ENCODE results near the gene IL18RAP.

Gene IL18RAP

GRCh38 chr2:102463160-102463559 is 40.2 kb downstream of the IL18RAP start:
- ATAC-seq (no peak), DNase-seq (ENCODE audit: low spot score in 2 of 2) (no peak)
- Mint-ChIP-seq H3K27ac (no peak overlapping the region), H3K4me1 (no peaks in the 10 kb centered on the region), H3K4me3 (no peak overlapping the region), H3K36me3 (no peaks in the 10 kb centered on the region), H3K9me3 (no peaks in the 10 kb centered on the region)

DNA sequence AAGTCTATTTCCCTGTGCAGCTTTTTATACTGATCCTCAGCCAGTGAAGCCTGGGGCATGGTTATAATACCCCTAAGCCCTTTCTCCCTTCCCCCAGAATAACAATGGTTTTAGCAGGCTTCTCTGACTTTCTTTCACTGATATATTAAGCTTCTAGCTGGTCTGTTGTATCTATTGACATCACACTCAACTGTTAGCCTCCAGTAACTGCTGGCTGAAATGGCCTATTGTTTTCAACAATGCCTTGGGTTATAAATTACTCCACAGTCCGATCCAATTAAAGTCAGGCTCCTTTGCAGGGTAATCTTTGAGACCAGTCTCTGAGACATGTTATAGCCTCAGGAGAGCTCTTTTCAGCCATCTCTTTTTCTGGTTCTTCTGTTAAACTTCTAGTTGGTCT is 47.2 kb downstream of the IL18RAP start:
- DNase-seq (ENCODE audit: low spot score in 2 of 2) (no peak), ATAC-seq (no peak)
- H3K27ac Mint-ChIP-seq, result no peak overlapping the region
- no peaks in the 10 kb centered on the region for H3K4me1 Mint-ChIP-seq
- no peaks in the 10 kb centered on the region for H3K36me3 Mint-ChIP-seq
- H3K4me3 Mint-ChIP-seq, result no peak overlapping the region
- H3K9me3 Mint-ChIP-seq, result peaks cover 7% of the 10 kb centered on the region

GRCh38 chr2:102473020-102473419 is 50.1 kb downstream of the IL18RAP start, which contains the start of gene SLC9A4:
SLC9A4 (plus strand) TSS chr2:102473226; CDS start chr2:102473760, 534 bp downstream.
- Mint-ChIP-seq H3K4me1 (no peaks in the 10 kb centered on the region), H3K27ac (no peak within 1 kb of the TSS), H3K9me3 (peaks cover 7% of the 10 kb centered on the region), H3K36me3 (no peaks in the 10 kb centered on the region), H3K4me3 (no peak within 1 kb of the TSS)
- DNase-seq (ENCODE audit: low spot score in 2 of 2), result peak; percentile 31 to 75
- ATAC-seq, result no peak

GRCh38 chr2:102473631-102474030 is 50.7 kb downstream of the IL18RAP start:
- H3K36me3 Mint-ChIP-seq, result no peaks in the 10 kb centered on the region
- no peaks in the 10 kb centered on the region for H3K4me1 Mint-ChIP-seq
- DNase-seq (ENCODE audit: low spot score in 2 of 2), result no peak
- H3K27ac Mint-ChIP-seq, result no peak overlapping the region
- H3K4me3 Mint-ChIP-seq, result no peak overlapping the region
- H3K9me3 Mint-ChIP-seq, result peaks cover 7% of the 10 kb centered on the region
- no peak for ATAC-seq

DNA sequence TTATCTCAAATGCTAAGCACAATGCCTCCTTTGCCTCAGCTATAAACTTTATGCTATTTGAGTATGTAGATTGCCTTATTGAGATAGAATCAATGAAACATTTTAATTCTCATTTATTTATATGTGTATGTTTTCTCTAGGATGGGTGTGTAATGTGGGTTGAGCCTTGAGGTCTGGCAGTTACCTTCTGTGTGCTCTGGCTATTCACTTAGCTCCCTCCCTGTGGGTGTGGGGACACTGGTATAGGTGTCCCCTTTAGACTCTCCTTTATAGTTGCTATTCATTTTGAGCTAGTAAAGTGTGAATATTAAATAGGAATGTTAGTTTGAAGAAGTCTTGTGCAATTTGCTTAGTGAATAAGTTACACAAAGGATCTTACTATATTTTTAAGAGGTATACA is 51.8 kb downstream of the IL18RAP start:
- no peaks in the 10 kb centered on the region for H3K36me3 Mint-ChIP-seq
- DNase-seq (ENCODE audit: low spot score in 2 of 2) (no peak), ATAC-seq (no peak)
- H3K4me1 Mint-ChIP-seq, result no peaks in the 10 kb centered on the region
- no peak overlapping the region for H3K27ac Mint-ChIP-seq
- H3K9me3 Mint-ChIP-seq, result peaks cover 7% of the 10 kb centered on the region
- no peak overlapping the region for H3K4me3 Mint-ChIP-seq

DNA sequence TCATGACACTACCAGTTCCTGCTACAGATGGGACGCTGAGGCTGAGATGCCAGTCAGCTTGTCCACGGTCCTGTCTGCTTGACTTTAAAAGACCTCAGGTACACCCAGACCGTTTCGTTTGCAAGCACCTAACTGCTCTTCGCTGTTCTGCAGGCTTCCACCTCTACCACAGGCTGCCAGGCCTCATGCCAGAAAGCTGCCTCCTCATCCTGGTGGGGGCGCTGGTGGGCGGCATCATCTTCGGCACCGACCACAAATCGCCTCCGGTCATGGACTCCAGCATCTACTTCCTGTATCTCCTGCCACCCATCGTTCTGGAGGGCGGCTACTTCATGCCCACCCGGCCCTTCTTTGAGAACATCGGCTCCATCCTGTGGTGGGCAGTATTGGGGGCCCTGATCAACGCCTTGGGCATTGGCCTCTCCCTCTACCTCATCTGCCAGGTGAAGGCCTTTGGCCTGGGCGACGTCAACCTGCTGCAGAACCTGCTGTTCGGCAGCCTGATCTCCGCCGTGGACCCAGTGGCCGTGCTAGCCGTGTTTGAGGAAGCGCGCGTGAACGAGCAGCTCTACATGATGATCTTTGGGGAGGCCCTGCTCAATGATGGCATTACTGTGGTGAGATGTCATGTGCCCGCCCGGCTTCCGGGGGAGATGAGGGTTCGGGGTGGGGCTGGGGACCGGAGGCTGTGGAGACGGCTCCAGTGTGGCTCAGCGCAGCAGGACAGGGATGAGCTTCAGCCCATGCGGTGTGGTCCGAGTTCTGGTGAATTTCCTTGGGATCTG is 55.9 kb downstream of the IL18RAP start:
- H3K27ac Mint-ChIP-seq, result no peak overlapping the region
- DNase-seq (ENCODE audit: low spot score in 2 of 2) (no peak), ATAC-seq (no peak)
- no peaks in the 10 kb centered on the region for H3K9me3 Mint-ChIP-seq
- H3K4me1 Mint-ChIP-seq, result no peaks in the 10 kb centered on the region
- no peak overlapping the region for H3K4me3 Mint-ChIP-seq
- no peaks in the 10 kb centered on the region for H3K36me3 Mint-ChIP-seq

GRCh38 chr2:102480285-102481195 is 57.6 kb downstream of the IL18RAP start:
- Mint-ChIP-seq H3K27ac (no peak overlapping the region), H3K4me1 (no peaks in the 10 kb centered on the region), H3K36me3 (no peaks in the 10 kb centered on the region), H3K4me3 (no peak overlapping the region), H3K9me3 (no peaks in the 10 kb centered on the region)
- DNase-seq (ENCODE audit: low spot score in 2 of 2), result no peak
- no peak for ATAC-seq

GRCh38 chr2:102481931-102482330 is 59.0 kb downstream of the IL18RAP start:
- Mint-ChIP-seq H3K27ac (no peak overlapping the region), H3K4me1 (peaks cover 2% of the 10 kb centered on the region), H3K36me3 (no peaks in the 10 kb centered on the region), H3K9me3 (no peaks in the 10 kb centered on the region), H3K4me3 (no peak overlapping the region)
- DNase-seq (ENCODE audit: low spot score in 2 of 2), result no peak
- no peak for ATAC-seq

DNA sequence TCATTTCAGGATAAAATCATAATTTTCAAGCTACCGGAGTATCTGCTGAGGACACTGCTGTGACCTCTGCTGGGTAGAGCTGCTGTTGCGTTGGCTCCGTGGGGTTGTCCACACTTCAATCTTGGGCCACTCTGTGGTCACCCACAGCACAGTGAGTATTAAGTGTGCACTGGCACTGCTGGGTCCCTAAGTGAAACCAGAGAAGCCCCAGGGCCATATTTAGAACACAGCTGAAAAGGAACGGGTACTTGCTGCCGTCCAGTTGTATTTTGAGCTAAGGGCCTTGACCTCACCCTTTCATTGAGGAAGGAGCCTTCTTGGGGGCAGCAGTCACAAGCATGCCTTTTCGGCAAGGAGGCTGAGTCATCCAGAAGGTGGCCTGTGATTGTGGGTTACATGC is 60.1 kb downstream of the IL18RAP start:
- Mint-ChIP-seq H3K9me3 (no peaks in the 10 kb centered on the region), H3K4me1 (peaks cover 10% of the 10 kb centered on the region), H3K27ac (no peak overlapping the region), H3K36me3 (no peaks in the 10 kb centered on the region), H3K4me3 (no peak overlapping the region)
- ATAC-seq (no peak), DNase-seq (ENCODE audit: low spot score in 2 of 2) (no peak)

DNA sequence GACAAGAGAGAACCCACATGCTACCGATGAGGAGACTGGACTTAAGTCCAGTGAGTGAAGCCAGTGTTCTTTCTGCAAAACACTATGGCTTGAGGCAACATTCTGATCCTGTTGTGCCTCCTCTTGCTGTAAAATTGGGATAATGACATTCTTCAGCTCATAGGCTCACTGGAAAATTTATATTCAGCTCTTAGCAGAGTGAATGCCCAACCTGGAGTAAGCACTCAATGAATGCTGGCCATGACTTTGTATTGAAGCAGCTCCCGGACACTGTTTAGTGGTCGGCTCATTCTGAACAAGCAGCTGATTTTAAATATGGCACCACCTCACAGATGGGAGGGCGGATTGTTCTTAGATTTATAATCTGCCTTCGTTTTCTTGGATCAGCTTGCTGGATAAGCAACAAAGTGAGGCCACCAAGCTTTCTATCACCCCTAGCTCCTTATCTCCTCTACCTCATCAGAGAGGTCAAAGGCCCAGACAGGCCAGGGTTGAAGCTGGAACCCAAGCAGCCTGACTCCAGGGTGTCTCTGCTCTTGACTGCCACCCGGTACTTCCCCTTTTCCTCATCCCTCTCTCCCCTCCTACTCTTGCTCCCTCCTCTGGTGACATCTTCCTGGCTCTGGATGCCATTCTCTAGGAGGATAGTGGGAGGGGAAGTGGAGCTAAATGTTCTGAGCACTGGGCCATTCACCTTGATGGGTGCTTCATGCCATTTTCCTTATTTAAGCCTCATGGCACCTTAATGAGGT is 61.5 kb downstream of the IL18RAP start:
- no peaks in the 10 kb centered on the region for H3K36me3 Mint-ChIP-seq
- ATAC-seq (no peak), DNase-seq (ENCODE audit: low spot score in 2 of 2) (no peak)
- H3K9me3 Mint-ChIP-seq, result no peaks in the 10 kb centered on the region
- peaks cover 20% of the 10 kb centered on the region for H3K4me1 Mint-ChIP-seq
- no peak overlapping the region for H3K27ac Mint-ChIP-seq
- no peak overlapping the region for H3K4me3 Mint-ChIP-seq

DNA sequence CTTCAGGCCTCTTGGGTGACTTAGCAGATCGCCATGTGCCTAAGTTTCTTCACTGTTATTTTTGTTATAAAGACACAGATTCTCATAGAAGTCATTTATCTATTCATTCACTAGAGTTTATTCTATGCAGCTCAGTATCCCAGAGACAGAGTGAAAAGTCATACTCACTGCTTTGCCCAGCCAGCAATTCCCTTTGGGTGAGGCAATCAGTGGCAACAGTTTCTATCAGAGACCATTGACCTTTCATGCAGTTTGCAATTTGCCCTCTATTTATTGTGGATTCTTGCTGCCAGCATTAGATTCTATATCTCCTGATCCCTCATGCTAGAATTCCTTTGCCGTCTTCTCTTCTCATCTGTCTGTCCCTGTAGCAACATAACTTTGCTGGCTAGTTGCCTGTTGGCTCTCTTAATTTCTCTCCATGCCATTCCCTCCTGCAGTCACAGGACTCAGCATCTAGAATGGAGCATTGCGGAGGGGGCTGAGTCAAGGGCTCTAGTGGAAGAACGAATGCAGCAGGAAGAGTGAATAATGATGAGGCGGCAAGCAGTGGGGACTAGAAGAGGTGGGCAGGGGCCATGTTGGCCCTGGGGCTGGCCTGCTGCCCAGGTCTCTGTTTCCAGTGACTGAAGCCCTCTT is 62.3 kb downstream of the IL18RAP start:
- Mint-ChIP-seq H3K4me3 (no peak overlapping the region), H3K27ac (no peak overlapping the region), H3K9me3 (no peaks in the 10 kb centered on the region), H3K4me1 (peaks cover 27% of the 10 kb centered on the region), H3K36me3 (no peaks in the 10 kb centered on the region)
- ATAC-seq (no peak), DNase-seq (ENCODE audit: low spot score in 2 of 2) (no peak)

DNA sequence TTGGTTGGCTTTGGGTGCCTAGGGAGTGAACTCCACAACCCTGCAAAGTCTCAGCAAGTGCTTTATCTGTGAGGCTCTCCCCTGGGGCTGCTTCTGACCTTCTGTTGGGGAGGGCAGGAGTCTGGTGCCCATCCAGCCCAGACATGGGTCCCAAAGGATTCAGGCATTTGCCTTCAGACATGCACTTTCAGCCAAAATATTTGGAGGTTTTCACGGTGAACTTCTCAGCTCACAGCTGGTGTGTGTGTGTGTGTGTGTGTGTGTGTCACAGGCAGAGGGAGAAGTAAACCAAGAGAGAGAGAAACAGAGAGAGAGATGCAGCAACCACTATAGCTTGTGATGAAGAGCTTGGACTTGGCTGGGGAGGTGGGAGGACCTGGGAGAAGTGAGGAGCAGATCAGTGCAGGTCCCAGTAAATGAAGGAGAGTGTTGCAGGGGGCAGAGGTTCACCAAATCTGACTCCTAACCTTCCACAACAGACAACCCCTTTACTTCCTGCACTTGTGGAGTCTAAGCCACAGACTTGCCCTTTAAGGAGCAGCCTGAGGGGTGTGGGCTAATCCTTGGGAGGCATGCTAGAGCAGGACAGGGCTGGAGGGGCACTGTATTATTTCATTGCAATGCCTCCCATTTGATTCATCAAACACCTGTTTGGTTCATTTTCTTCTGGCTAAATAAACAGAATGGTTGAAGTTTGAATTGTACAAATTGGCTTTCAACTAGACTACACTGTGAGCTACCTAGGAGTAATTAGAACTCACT is 64.2 kb downstream of the IL18RAP start:
- no peak overlapping the region for H3K27ac Mint-ChIP-seq

GRCh38 chr2:102487761-102488462 is 65.0 kb downstream of the IL18RAP start:
- no peak for ATAC-seq
- H3K27ac Mint-ChIP-seq, result no peak overlapping the region
- H3K4me1 Mint-ChIP-seq, result peaks cover 27% of the 10 kb centered on the region
- H3K4me3 Mint-ChIP-seq, result no peak overlapping the region
- no peaks in the 10 kb centered on the region for H3K9me3 Mint-ChIP-seq
- H3K36me3 Mint-ChIP-seq, result no peaks in the 10 kb centered on the region
- DNase-seq (ENCODE audit: low spot score in 2 of 2), result no peak

More for the DNA sequence above, 64.2 kb downstream of the IL18RAP start:
- DNase-seq (ENCODE audit: low spot score in 2 of 2) (no peak), ATAC-seq (peak; percentile 8)
- Mint-ChIP-seq H3K4me1 (peaks cover 27% of the 10 kb centered on the region), H3K4me3 (no peak overlapping the region), H3K36me3 (no peaks in the 10 kb centered on the region), H3K9me3 (no peaks in the 10 kb centered on the region)

- H3K9me3 Mint-ChIP-seq, result no peaks in the 10 kb centered on the region
- no peak overlapping the region for H3K4me3 Mint-ChIP-seq
- H3K27ac Mint-ChIP-seq, result no peak overlapping the region
- DNase-seq (ENCODE audit: low spot score in 2 of 2) (no peak), ATAC-seq (peak; percentile 83)
- no peaks in the 10 kb centered on the region for H3K36me3 Mint-ChIP-seq
- peaks cover 27% of the 10 kb centered on the region for H3K4me1 Mint-ChIP-seq
These were observed 66.7 kb downstream of the IL18RAP start for GRCh38 chr2:102489646-102490045.
